GM21381 (cell line): ENCODE results near the gene POLD1.
A peak's percentile ranks its signal among the peaks of the same experiment; 100 is the strongest.
"Not testable (repeated sequence)": the region's sequence is repeated elsewhere in the genome, so short reads cannot be mapped to it uniquely, and the experiment has no call there.

Experiments
- ATAC-seq: cut with Tn5 transposase; IDR thresholded peaks from one replicate; pipeline ENCODE4 v1.9.1; 2021; ENCODE audit warnings: mild to moderate bottlenecking, moderate library complexity; ENCODE audit not compliant: unreplicated experiment

The POLD1 gene

GRCh38 chr19:50390295-50390694, 6.1 kb downstream of the POLD1 start:
- ATAC-seq = not testable (repeated sequence)

GRCh38 chr19:50390952-50391351, 6.8 kb downstream of the POLD1 start:
- ATAC-seq = not testable (repeated sequence)

- no peak for ATAC-seq
Observed at GRCh38 chr19:50392759-50393158, 8.6 kb downstream of the POLD1 start.

GRCh38 chr19:50393589-50393988, 9.4 kb downstream of the POLD1 start:
- ATAC-seq = no peak

- no peak for ATAC-seq
Observed at GRCh38 chr19:50394017-50394416, 9.9 kb downstream of the POLD1 start.

- no peak for ATAC-seq
Observed at GRCh38 chr19:50398675-50399367, 14.7 kb downstream of the POLD1 start.

GRCh38 chr19:50399368-50399745, 15.2 kb downstream of the POLD1 start:
- no peak for ATAC-seq

GRCh38 chr19:50401605-50402450, 17.7 kb downstream of the POLD1 start:
- no peak for ATAC-seq

- no peak for ATAC-seq
Observed at GRCh38 chr19:50402544-50403301, 18.6 kb downstream of the POLD1 start.

GRCh38 chr19:50406156-50406820, 22.1 kb downstream of the POLD1 start:
- ATAC-seq = no peak

- no peak for ATAC-seq
Observed at GRCh38 chr19:50406829-50407228, 22.7 kb downstream of the POLD1 start.

GRCh38 chr19:50409347-50409746, 25.2 kb downstream of the POLD1 start:
- no peak for ATAC-seq

GRCh38 chr19:50410109-50410508, 26.0 kb downstream of the POLD1 start:
- no peak for ATAC-seq

- no peak for ATAC-seq
Observed at GRCh38 chr19:50412419-50412818, 28.3 kb downstream of the POLD1 start.

GRCh38 chr19:50413096-50413495, 28.9 kb downstream of the POLD1 start:
- no peak for ATAC-seq

GRCh38 chr19:50413531-50413930, 29.4 kb downstream of the POLD1 start:
- no peak for ATAC-seq

- ATAC-seq = peak; percentile 29
Observed at GRCh38 chr19:50414864-50415660, 30.9 kb downstream of the POLD1 start.

GRCh38 chr19:50415661-50416033, 31.5 kb downstream of the POLD1 start:
- peak; percentile 54 for ATAC-seq

GRCh38 chr19:50416034-50416977, 32.2 kb downstream of the POLD1 start:
- ATAC-seq = no peak
